Panc1 (cell line): ENCODE results near the gene CATSPERZ. TPM values are rescaled to one million over a fixed set of nuclear protein-coding genes. Genes with fewer than 3 reads are reported as not detected.
A peak's percentile ranks its signal among the peaks of the same experiment; 100 is the strongest.
"Not testable (repeated sequence)": the region's sequence is repeated elsewhere in the genome, so short reads cannot be mapped to it uniquely, and the experiment has no call there.

Source experiments
- ATAC-seq: fragments of 200-7000 bp; cut with Tn5 transposase; 2 replicates; pipeline ENCODE4 v1.9.1; 2020; ENCODE audit warnings: mild to moderate bottlenecking, moderate library complexity
- BruUV-seq: library from RNA; stranded (reverse); fragments of 400-500 nt; replicated peaks from 2 replicates; lab custom pipeline; 2021; lab: Mats Ljungman, UMichigan
- CTCF ChIA-PET: fragments of 300-600 bp; sonication (Branson Sonifier 250); formaldehyde crosslinking; loops from one replicate; lab custom pipeline; 2022; ENCODE audit warnings: antibody characterized with exemption; lab: Charles Lee
- POLR2A ChIA-PET: fragments of 300-600 bp; sonication (Branson Sonifier 250); formaldehyde crosslinking; loops from one replicate; lab custom pipeline; 2022; ENCODE audit warnings: antibody characterized with exemption; lab: Charles Lee
- DNase-seq: peaks from one replicate; pipeline ENCODE4 v3.0.0-alpha.2; 2010; ENCODE audit warnings: low read depth, low spot score
- H3K27ac ChIP-seq: 2 replicates; pipeline ENCODE4 v1.5.1; 2011; ENCODE audit warnings: mild to moderate bottlenecking, low read length, inconsistent platforms
- H3K27me3 ChIP-seq: fragments of 200-500 bp; sonication (Bioruptor generic); 2 replicates; pipeline ENCODE4 v1.6.0; 2014; ENCODE audit warnings: low read length, inconsistent platforms; ENCODE audit not compliant: control insufficient read depth, insufficient read depth
- H3K36me3 ChIP-seq: fragments of 200-500 bp; sonication (Bioruptor generic); 2 replicates; pipeline ENCODE4 v1.5.1; 2014; ENCODE audit warnings: inconsistent platforms, mild to moderate bottlenecking, low read length, moderate library complexity; ENCODE audit not compliant: control insufficient read depth, insufficient read depth
- H3K4me1 ChIP-seq: 2 replicates; pipeline ENCODE4 v1.5.1; 2011; ENCODE audit warnings: inconsistent platforms, mild to moderate bottlenecking, low read length, moderate library complexity; ENCODE audit not compliant: control insufficient read depth, insufficient read depth
- H3K4me3 ChIP-seq, 2 experiments: 2 replicates each; pipeline ENCODE4 v1.5.1; 2011 to 2012; ENCODE audit warnings: low read depth in 2 of 2, low read length in 2 of 2, mild to moderate bottlenecking in 2 of 2, inconsistent platforms in 1 of 2, moderate library complexity in 1 of 2
- H3K9me3 ChIP-seq: fragments of 200-500 bp; sonication (Bioruptor generic); 2 replicates; pipeline ENCODE4 v1.5.1; 2014; ENCODE audit warnings: low read depth, mild to moderate bottlenecking, inconsistent platforms, low read length, moderate library complexity; ENCODE audit not compliant: control insufficient read depth, insufficient read depth
- POLR2AphosphoS5 ChIP-seq: IDR thresholded peaks from 2 replicates; pipeline ENCODE4 v1.6.1; 2012; ENCODE audit warnings: mild to moderate bottlenecking, low read depth, low read length, moderate library complexity
- SIN3A ChIP-seq: IDR thresholded peaks from 2 replicates; pipeline ENCODE4 v1.6.1; 2012; ENCODE audit warnings: low read depth, mild to moderate bottlenecking, low read length, moderate library complexity, borderline replicate concordance; ENCODE audit not compliant: insufficient read depth
- TCF7L2 ChIP-seq: IDR thresholded peaks from 2 replicates; pipeline ENCODE4 v1.6.1; 2011; ENCODE audit warnings: mild to moderate bottlenecking, low read depth, low read length, inconsistent platforms
- in situ Hi-C: cut with HindIII; loops from 2 replicates; pipeline ENCODE4 v1.10.0; 2016; ENCODE audit warnings: low sequenced_read_pairs, low pct_unique_long_range_greater_than_20kb
- intact Hi-C: fragments of 100-400 bp; cut with micrococcal nuclease; formaldehyde crosslinking; loops from one replicate; pipeline ENCODE4 v1.10.0; 2022; ENCODE audit not compliant: unreplicated experiment
- total RNA-seq: library from RNA; stranded (reverse); gene quantifications from one replicate; pipeline ENCODE4 v1.2.1, GENCODE V29; 2021; ENCODE audit not compliant: unreplicated experiment
- TF ChIP-seq, protein P1 (sequence below): fragments of 450-650 bp; IDR thresholded peaks from 2 replicates; pipeline ENCODE4 v1.5.1; 2017; ENCODE audit warnings: mild to moderate bottlenecking
- TF ChIP-seq, protein P2 (sequence below), 2 experiments: IDR thresholded peaks; 2 replicates each; pipeline ENCODE4 v1.6.1; 2011 to 2012; ENCODE audit warnings: low read depth in 2 of 2, control low read depth in 1 of 2, low read length in 1 of 2, mild to moderate bottlenecking in 1 of 2, moderate library complexity in 1 of 2; ENCODE audit not compliant: insufficient read depth in 1 of 2

CATSPERZ gene
- total RNA-seq, 1 experiment from 2014 or later = 0.64 TPM

DNA sequence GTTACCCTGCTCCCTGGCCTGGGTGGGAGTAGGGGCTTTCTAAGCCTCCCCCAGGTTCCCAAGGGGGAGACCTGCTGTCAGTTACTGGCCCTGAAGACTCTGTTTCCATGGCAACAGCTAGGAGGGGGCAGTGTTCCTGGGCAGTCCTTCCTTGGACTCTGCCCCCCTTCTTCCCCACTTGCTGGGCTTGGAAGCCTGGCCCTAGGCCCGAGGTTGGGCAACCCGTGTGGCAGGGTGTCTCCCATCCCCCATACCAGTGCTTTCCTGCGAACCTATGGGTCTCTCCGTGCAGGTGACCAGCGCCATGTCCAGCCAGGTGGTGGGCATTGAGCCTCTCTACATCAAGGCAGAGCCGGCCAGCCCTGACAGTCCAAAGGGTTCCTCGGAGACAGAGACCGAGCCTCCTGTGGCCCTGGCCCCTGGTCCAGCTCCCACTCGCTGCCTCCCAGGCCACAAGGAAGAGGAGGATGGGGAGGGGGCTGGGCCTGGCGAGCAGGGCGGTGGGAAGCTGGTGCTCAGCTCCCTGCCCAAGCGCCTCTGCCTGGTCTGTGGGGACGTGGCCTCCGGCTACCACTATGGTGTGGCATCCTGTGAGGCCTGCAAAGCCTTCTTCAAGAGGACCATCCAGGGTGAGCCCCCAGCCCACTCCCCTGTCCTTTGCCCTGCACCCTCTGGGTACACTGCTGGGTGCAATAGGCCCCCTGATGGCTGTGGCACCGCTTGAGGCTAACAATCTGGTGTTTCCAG lies 6.9 kb downstream of the CATSPERZ start:
- BruUV-seq = no TSS peak
- H3K27ac ChIP-seq = peak overlapping the region; percentile 77
- intact Hi-C loops (loop anchor here (10.0 kb wide), 1 partner anchor 62 kb away; the partner anchor contains the start of genes FKBP2 and PPP1R14B), in situ Hi-C loops (no loop called here)
- H3K4me3 ChIP-seq = peak overlapping the region; percentile 72 to 80
- ChIA-PET POLR2A (interaction anchor here (1.1 kb wide), 1 partner anchor 10 kb away, joined by 8 read pairs; the partner anchor contains the start of genes PRDX5 and TRMT112), CTCF (interaction anchor here (0.6 kb wide), 1 partner anchor 22 kb away, joined by 3 read pairs; no protein-coding TSS in a partner anchor)
- DNase-seq = no peak
- H3K36me3 ChIP-seq = no peaks in the 10 kb centered on the region
- H3K9me3 ChIP-seq = no peaks in the 10 kb centered on the region
- TF ChIP-seq TCF7L2 = no peak
- TF ChIP-seq, protein P1, sequence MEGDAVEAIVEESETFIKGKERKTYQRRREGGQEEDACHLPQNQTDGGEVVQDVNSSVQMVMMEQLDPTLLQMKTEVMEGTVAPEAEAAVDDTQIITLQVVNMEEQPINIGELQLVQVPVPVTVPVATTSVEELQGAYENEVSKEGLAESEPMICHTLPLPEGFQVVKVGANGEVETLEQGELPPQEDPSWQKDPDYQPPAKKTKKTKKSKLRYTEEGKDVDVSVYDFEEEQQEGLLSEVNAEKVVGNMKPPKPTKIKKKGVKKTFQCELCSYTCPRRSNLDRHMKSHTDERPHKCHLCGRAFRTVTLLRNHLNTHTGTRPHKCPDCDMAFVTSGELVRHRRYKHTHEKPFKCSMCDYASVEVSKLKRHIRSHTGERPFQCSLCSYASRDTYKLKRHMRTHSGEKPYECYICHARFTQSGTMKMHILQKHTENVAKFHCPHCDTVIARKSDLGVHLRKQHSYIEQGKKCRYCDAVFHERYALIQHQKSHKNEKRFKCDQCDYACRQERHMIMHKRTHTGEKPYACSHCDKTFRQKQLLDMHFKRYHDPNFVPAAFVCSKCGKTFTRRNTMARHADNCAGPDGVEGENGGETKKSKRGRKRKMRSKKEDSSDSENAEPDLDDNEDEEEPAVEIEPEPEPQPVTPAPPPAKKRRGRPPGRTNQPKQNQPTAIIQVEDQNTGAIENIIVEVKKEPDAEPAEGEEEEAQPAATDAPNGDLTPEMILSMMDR = no peak
- TF ChIP-seq SIN3A = no peak
- TF ChIP-seq, protein P2, sequence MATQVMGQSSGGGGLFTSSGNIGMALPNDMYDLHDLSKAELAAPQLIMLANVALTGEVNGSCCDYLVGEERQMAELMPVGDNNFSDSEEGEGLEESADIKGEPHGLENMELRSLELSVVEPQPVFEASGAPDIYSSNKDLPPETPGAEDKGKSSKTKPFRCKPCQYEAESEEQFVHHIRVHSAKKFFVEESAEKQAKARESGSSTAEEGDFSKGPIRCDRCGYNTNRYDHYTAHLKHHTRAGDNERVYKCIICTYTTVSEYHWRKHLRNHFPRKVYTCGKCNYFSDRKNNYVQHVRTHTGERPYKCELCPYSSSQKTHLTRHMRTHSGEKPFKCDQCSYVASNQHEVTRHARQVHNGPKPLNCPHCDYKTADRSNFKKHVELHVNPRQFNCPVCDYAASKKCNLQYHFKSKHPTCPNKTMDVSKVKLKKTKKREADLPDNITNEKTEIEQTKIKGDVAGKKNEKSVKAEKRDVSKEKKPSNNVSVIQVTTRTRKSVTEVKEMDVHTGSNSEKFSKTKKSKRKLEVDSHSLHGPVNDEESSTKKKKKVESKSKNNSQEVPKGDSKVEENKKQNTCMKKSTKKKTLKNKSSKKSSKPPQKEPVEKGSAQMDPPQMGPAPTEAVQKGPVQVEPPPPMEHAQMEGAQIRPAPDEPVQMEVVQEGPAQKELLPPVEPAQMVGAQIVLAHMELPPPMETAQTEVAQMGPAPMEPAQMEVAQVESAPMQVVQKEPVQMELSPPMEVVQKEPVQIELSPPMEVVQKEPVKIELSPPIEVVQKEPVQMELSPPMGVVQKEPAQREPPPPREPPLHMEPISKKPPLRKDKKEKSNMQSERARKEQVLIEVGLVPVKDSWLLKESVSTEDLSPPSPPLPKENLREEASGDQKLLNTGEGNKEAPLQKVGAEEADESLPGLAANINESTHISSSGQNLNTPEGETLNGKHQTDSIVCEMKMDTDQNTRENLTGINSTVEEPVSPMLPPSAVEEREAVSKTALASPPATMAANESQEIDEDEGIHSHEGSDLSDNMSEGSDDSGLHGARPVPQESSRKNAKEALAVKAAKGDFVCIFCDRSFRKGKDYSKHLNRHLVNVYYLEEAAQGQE (IDR thresholded peaks at IDR 0.05; ENCODE audit: insufficient read depth in 1 of 2, low read depth in 2 of 2, low read length in 1 of 2) = no peak
- TF ChIP-seq POLR2AphosphoS5 = no peak
- H3K27me3 ChIP-seq = no peaks in the 10 kb centered on the region
- ATAC-seq = no peak
- H3K4me1 ChIP-seq = peaks cover 15% of the 10 kb centered on the region

DNA sequence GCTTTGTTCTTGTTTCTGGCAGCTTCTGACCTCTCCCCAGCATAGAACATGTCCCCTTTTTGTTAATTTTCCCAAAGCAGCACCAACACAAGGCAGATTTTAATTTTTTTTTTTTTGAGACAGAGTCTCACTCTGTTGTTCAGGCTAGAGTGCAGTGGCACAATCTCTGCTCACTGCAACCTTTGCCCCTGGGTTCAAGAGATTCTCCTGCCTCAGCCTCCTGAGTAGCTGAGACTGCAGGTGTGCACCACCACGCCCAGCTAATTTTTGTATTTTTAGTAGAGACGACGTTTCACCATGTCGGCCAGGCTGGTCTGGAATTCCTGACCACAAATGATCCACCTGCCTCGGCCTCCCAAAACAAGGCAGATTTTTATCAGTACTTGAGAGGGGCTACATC lies 7.6 kb downstream of the CATSPERZ start:
- CTCF ChIA-PET, in situ Hi-C loops: not testable (repeated sequence)

DNA sequence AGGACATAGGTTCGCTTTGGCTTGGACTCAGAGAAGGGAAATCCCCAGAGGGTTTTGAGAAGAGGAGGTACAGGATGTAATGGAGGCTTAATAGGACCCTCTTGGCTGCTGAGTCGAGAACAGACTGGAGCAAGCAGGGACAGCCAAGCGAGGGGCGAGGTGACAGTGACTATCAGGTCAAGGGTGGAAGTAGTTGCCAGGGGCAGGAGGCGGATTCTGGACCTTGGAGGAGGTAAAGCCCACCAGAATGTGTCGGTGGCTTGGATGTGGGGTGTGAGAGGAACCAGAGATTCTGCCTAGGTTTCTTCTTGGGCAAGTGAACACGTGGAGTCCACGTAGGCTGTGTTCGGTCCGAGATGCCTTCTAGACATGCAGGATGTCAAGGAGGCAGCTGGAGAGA lies 12.8 kb downstream of the CATSPERZ start:
- POLR2A ChIA-PET = no interaction called here
- peaks cover 16% of the 10 kb centered on the region for H3K4me1 ChIP-seq
- ATAC-seq = no peak
- CTCF ChIA-PET = interaction anchor here (0.5 to 1.4 kb wide), 4 partner anchors 42 to 296 kb away, joined by 5 to 12 read pairs (median 7); no protein-coding TSS in a partner anchor
- no peaks in the 10 kb centered on the region for H3K9me3 ChIP-seq
- TF ChIP-seq, protein P2 (IDR thresholded peaks at IDR 0.05; ENCODE audit: insufficient read depth in 1 of 2, low read depth in 2 of 2, low read length in 1 of 2) = no peak
- no peak for TF ChIP-seq TCF7L2
- TF ChIP-seq, protein P1 = no peak
- TF ChIP-seq SIN3A = no peak
- H3K4me3 ChIP-seq = no peak overlapping the region
- H3K27ac ChIP-seq = no peak overlapping the region
- in situ Hi-C loops = no loop called here
- intact Hi-C loops = no loop called here
- H3K27me3 ChIP-seq = no peaks in the 10 kb centered on the region
- no peak for DNase-seq
- peaks cover 2% of the 10 kb centered on the region; the same call in 1 of the 2 replicates for H3K36me3 ChIP-seq
- no TSS peak for BruUV-seq

More for the DNA sequence above, 7.6 kb downstream of the CATSPERZ start:
- H3K4me1 ChIP-seq = peaks cover 15% of the 10 kb centered on the region
- H3K4me3 ChIP-seq, POLR2A ChIA-PET, H3K36me3 ChIP-seq, H3K9me3 ChIP-seq, BruUV-seq, DNase-seq, H3K27me3 ChIP-seq, ATAC-seq: not testable (repeated sequence)
- peak overlapping the region; percentile 41; the same call in 1 of the 2 replicates for H3K27ac ChIP-seq
- intact Hi-C loops = loop anchor here (10.0 kb wide), 1 partner anchor 63 kb away; the partner anchor contains the start of genes FKBP2 and PPP1R14B
